ENCODE measurements around the gene CSTPP1.

The CSTPP1 gene

DNA sequence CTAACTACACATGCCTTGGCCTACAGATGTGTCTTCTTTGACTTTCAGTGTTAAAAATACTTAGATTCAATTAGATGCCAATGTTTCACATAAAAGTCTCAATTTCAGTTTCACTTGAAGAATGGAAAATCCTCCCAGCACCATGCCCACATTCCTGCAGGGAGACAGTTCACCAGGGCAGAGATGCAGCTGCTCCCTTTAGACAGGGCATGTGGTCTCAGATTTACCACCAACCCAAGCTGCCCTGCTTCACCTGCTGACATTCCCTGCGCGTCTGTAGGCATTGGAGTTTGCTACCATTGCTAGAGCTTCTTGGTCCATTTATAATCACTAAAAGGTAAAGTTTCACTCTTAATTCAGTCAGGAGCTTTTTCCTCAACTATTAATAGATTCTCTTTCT is 126.2 kb downstream of the CSTPP1 start:
- Histone ChIP-seq H3K9ac (no peak overlapping the region), H3K27me3 (ENCODE audit: insufficient read depth, low read depth) (no peaks in the 10 kb centered on the region), H4K20me1 (ENCODE audit: insufficient read depth) (no peaks in the 10 kb centered on the region), H3K4me3 (IDR thresholded peaks at IDR 0.05; ENCODE audit: insufficient read depth, low read depth, low read length) (no peak overlapping the region), H3K4me1 (ENCODE audit: low read depth, poor library complexity, severe bottlenecking) (peaks cover 41% of the 10 kb centered on the region), H3K36me3 (ENCODE audit: insufficient read depth) (no peaks in the 10 kb centered on the region; the same call in 1 of the 2 replicates), H3K27ac (peak overlapping the region; percentile 17; the same call in 1 of the 2 replicates), H2AFZ (ENCODE audit: low read depth) (no peak overlapping the region), H3K79me2 (ENCODE audit: insufficient read depth, low read depth) (no peaks in the 10 kb centered on the region), H3K4me2 (peak overlapping the region; percentile 61)
- no peak for TF ChIP-seq CTCF (conservative IDR thresholded peaks at IDR 0.05; ENCODE audit: low read depth, low read length)

DNA sequence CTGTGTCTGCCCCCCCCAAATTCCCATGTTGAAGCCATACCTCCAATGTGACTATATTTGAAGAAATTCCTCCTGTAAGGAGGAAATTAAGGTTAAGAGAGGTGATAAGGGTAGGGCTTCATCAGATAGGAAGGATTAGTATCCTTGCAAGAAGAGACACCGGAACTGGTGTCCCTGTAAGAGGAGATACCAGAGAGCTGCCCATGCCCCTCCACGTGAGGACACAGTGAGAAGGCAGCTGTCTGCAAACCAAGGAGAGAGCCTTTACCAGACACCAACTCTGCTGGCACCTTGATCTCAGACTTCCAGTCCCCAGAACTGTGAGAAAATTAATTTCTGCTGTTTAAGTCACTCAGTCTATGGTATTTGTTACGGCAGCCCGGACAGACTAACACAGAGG is 130.8 kb downstream of the CSTPP1 start:
- Histone ChIP-seq H3K9ac (no peak overlapping the region), H3K27me3 (ENCODE audit: insufficient read depth, low read depth) (no peaks in the 10 kb centered on the region), H3K4me3 (IDR thresholded peaks at IDR 0.05; ENCODE audit: insufficient read depth, low read depth, low read length) (no peak overlapping the region), H2AFZ (ENCODE audit: low read depth) (no peak overlapping the region), H3K4me1 (ENCODE audit: low read depth, poor library complexity, severe bottlenecking) (peaks cover 13% of the 10 kb centered on the region), H4K20me1 (ENCODE audit: insufficient read depth) (no peaks in the 10 kb centered on the region), H3K27ac (no peak overlapping the region), H3K79me2 (ENCODE audit: insufficient read depth, low read depth) (no peaks in the 10 kb centered on the region), H3K4me2 (no peak overlapping the region), H3K36me3 (ENCODE audit: insufficient read depth) (no peaks in the 10 kb centered on the region)
- no peak for TF ChIP-seq CTCF (conservative IDR thresholded peaks at IDR 0.05; ENCODE audit: low read depth, low read length)

GRCh38 chr11:47070769-47071168 is 134.2 kb downstream of the CSTPP1 start:
- no peak for TF ChIP-seq CTCF (conservative IDR thresholded peaks at IDR 0.05; ENCODE audit: low read depth, low read length)
- Histone ChIP-seq H3K27me3 (ENCODE audit: insufficient read depth, low read depth) (no peaks in the 10 kb centered on the region), H3K36me3 (ENCODE audit: insufficient read depth) (no peaks in the 10 kb centered on the region), H3K4me1 (ENCODE audit: low read depth, poor library complexity, severe bottlenecking) (no peaks in the 10 kb centered on the region), H4K20me1 (ENCODE audit: insufficient read depth) (no peaks in the 10 kb centered on the region), H3K4me3 (IDR thresholded peaks at IDR 0.05; ENCODE audit: insufficient read depth, low read depth, low read length) (no peak overlapping the region), H3K9ac (no peak overlapping the region), H3K79me2 (ENCODE audit: insufficient read depth, low read depth) (no peaks in the 10 kb centered on the region), H3K4me2 (no peak overlapping the region), H2AFZ (ENCODE audit: low read depth) (no peak overlapping the region), H3K27ac (no peak overlapping the region)

- H3K9ac ChIP-seq: no peak overlapping the region
- H3K4me2 ChIP-seq: no peak overlapping the region
- H3K27ac ChIP-seq: no peak overlapping the region
- H2AFZ ChIP-seq (ENCODE audit: low read depth): no peak overlapping the region
- H3K4me1 ChIP-seq (ENCODE audit: low read depth, poor library complexity, severe bottlenecking): no peaks in the 10 kb centered on the region
- no peaks in the 10 kb centered on the region for H4K20me1 ChIP-seq (ENCODE audit: insufficient read depth)
- H3K27me3 ChIP-seq (ENCODE audit: insufficient read depth, low read depth): no peaks in the 10 kb centered on the region
- H3K4me3 ChIP-seq (IDR thresholded peaks at IDR 0.05; ENCODE audit: insufficient read depth, low read depth, low read length): no peak overlapping the region
- no peaks in the 10 kb centered on the region for H3K79me2 ChIP-seq (ENCODE audit: insufficient read depth, low read depth)
- no peak for TF ChIP-seq CTCF (conservative IDR thresholded peaks at IDR 0.05; ENCODE audit: low read depth, low read length)
- no peaks in the 10 kb centered on the region for H3K36me3 ChIP-seq (ENCODE audit: insufficient read depth)
Measured at GRCh38 chr11:47071341-47071740, 134.8 kb downstream of the CSTPP1 start.

Data from KMS-11 (cell line).